ENCODE data around the gene TBXA2R. TPM values are rescaled to one million over a fixed set of nuclear protein-coding genes. Genes with fewer than 3 reads are reported as not detected.
A peak's percentile ranks its signal among the peaks of the same experiment; 100 is the strongest.
"Not testable (repeated sequence)": the region's sequence is repeated elsewhere in the genome, so short reads cannot be mapped to it uniquely, and the experiment has no call there.

Gene TBXA2R
- total RNA-seq, 2 donors from 2014 or later: 0.28 TPM; not detected in 1

DNA sequence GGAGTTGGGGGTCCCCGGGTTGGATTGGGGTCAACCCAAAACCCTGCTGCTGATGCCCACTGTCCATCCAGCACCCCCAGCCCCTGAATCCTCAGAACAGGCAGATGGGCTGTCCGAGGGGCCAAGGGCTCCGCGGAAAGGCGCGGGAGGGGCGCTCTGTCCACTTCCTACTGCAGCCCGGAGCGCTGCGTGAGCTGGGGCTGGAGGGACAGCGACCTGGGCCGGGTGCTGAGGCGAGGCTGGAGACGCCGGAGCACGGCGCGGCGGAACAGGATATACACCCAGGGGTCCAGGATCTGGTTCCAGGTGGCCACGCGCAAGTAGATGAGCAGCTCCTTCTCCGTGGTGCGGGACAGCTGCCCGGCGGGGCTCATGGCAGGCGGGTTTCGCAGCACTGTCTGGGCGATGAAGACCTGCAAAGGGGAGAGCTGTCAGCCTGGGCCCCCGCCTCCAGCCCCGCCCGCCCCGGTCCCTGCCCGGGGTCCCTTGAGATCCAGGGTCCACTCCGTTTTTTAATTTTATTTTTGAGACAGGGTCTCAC lies 11.1 kb downstream of the TBXA2R start:
- ATAC-seq (no peak), DNase-seq (ENCODE audit: low spot score) (no peak)
- Mint-ChIP-seq H3K27me3 (no peaks in the 10 kb centered on the region), H3K36me3 (no peaks in the 10 kb centered on the region), H3K27ac (no peak overlapping the region), H3K4me1 (ENCODE audit: low read depth in 2 of 2) (no peaks in the 10 kb centered on the region), H3K4me3 (no peak overlapping the region), H3K9me3 (no peaks in the 10 kb centered on the region)

DNA sequence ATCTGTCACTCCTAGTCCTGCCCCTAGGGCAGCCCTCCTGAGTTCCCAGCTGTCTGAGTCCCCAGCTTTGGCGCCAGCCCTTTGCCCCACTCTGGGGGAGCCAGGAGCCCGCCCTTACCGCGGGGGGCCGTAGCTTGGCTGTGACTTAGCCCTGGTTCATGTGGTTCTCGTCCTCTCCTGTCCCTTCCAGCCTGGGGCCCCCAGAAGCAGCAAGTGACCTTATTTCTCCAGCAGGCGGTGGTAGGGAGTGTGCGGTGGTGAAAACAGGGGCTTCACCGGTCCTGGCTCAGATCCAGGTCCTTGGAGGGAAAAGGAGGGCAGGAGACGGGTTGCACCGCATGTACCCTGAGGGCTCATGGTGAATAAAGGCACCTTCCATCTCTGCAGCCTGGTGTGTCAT lies 13.5 kb downstream of the TBXA2R start:
- Mint-ChIP-seq H3K9me3 (no peaks in the 10 kb centered on the region), H3K4me3 (no peak overlapping the region), H3K27ac (no peak overlapping the region), H3K27me3 (no peaks in the 10 kb centered on the region), H3K36me3 (no peaks in the 10 kb centered on the region), H3K4me1 (ENCODE audit: low read depth in 2 of 2) (no peaks in the 10 kb centered on the region)
- no peak for DNase-seq (ENCODE audit: low spot score)
- no peak for ATAC-seq

DNA sequence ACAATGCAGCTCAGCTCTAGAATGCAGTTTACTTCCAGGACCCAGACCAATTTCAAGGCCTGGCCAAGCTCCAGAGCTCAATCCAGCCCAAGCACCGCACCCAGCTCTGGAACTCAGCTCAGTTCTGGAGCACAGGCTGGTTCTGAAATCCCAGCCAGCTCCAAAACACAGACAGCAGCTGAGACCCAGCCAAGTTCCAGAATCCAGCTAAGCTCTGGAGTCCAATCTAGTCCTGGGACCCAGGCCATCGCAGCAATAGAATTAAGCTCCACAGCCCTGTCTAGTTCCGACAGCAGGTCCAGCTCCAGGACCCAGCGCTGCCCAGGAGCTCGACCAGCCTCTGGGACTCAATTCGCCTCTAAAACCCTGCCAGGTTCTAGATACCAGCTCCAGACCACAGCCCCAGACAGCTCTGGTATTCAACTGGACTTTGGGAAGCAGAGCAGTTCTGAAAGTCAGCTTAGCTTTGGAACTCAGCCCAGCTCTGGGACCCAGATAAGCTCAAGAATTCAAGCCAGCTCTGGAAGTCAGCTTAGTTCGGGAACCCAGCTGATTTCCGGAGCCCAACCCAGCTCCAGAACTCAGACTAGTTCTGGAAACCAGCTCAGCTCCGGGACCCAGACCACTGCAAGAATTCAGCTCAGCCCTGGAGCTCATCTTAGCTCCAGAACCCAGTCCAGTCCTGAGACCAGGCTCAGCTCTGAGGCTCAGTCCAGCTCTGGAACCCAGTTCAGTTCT lies 14.6 kb downstream of the TBXA2R start:
- Mint-ChIP-seq H3K27ac (no peak overlapping the region), H3K9me3 (no peaks in the 10 kb centered on the region), H3K4me1 (ENCODE audit: low read depth in 2 of 2) (no peaks in the 10 kb centered on the region), H3K36me3 (no peaks in the 10 kb centered on the region), H3K27me3 (no peaks in the 10 kb centered on the region), H3K4me3 (no peak overlapping the region)
- ATAC-seq (no peak), DNase-seq (ENCODE audit: low spot score) (no peak)

DNA sequence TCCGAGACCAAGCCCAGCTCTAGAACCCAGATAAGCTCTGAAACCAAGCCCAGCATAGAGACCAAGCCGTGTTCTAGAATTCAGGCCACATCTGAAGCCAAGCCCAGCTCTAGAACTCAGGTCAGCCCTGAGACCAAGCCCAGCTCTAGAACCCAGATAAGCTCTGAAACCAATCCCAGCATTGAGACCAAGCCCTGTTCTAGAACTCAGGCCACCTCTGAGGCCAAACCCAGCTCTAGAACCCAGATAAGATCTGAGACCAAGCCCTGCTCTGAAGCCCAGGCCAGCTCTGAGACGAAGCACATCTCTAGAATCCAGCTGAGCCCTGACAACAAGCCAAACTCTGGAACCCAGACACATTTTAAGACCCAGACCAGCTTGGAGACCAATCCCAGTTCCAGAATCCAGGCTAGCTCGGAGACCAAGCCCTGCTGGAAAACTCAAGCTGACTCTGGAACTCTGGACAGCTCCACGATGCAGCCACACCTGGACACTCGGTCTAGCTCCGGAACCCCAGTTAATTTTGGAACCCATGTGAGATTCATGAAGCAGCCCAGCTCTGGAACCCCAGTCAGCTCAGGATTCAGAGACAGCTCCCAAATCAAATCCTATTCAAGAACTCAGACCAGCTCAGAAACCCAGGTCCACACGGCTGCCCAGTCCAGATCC lies 15.6 kb downstream of the TBXA2R start:
- Mint-ChIP-seq H3K27me3 (no peaks in the 10 kb centered on the region), H3K4me1 (ENCODE audit: low read depth in 2 of 2) (no peaks in the 10 kb centered on the region), H3K9me3 (no peaks in the 10 kb centered on the region), H3K36me3 (no peaks in the 10 kb centered on the region), H3K4me3 (no peak overlapping the region), H3K27ac (no peak overlapping the region)
- DNase-seq (ENCODE audit: low spot score) (no peak), ATAC-seq (peak in 1 of 2 donors; percentile 11)

DNA sequence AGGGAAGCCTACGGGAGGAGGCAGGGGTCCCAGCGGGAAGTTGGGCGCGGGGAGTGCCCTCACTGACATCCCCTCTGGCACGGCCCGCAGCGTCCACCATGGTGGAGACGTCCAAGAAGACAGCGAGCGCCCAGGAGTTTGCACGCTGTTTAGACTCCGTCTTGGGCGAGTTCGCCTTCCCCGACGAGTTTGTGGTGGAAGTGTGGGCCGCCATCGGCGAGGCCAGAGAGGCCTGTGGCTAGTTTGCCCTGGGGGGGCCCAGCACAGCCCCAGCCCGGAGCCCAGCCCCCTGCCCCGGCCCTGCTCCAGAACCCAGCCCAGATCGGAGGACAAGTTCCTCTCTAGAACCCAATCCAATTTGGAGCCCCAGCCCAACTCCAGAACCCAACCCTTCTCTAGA lies 16.7 kb downstream of the TBXA2R start:
- DNase-seq (ENCODE audit: low spot score) (no peak), ATAC-seq (no peak)
- H3K27ac Mint-ChIP-seq: no peak overlapping the region
- H3K9me3 Mint-ChIP-seq: no peaks in the 10 kb centered on the region
- no peaks in the 10 kb centered on the region for H3K4me1 Mint-ChIP-seq (ENCODE audit: low read depth in 2 of 2)
- no peaks in the 10 kb centered on the region for H3K36me3 Mint-ChIP-seq
- H3K27me3 Mint-ChIP-seq: no peaks in the 10 kb centered on the region
- no peak overlapping the region for H3K4me3 Mint-ChIP-seq

DNA sequence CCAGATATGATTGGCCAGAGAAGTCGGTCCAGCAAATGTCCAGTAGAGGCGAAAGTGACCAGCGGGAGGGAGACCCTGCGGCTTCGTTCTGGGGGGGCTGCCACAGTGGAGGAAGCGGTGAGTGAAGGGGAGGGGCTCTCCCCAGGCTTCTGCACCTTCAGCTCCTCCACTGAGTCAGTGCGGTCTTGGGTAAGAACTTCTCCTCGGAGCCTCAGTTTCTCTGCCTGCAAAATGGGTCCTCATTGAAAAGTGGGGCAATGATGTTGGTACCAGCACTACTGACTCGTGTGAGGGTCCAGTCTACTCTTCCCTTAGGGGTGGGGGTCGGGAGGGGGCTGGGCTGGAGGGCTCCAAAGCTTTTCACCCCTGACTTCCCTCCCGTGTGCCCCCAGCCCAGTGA lies 17.2 kb downstream of the TBXA2R start:
- H3K9me3 Mint-ChIP-seq: no peaks in the 10 kb centered on the region
- no peaks in the 10 kb centered on the region for H3K27me3 Mint-ChIP-seq
- H3K27ac Mint-ChIP-seq: no peak overlapping the region
- DNase-seq (ENCODE audit: low spot score): no peak
- H3K4me3 Mint-ChIP-seq: no peak overlapping the region
- ATAC-seq: no peak
- no peaks in the 10 kb centered on the region for H3K36me3 Mint-ChIP-seq
- H3K4me1 Mint-ChIP-seq (ENCODE audit: low read depth in 2 of 2): no peaks in the 10 kb centered on the region

DNA sequence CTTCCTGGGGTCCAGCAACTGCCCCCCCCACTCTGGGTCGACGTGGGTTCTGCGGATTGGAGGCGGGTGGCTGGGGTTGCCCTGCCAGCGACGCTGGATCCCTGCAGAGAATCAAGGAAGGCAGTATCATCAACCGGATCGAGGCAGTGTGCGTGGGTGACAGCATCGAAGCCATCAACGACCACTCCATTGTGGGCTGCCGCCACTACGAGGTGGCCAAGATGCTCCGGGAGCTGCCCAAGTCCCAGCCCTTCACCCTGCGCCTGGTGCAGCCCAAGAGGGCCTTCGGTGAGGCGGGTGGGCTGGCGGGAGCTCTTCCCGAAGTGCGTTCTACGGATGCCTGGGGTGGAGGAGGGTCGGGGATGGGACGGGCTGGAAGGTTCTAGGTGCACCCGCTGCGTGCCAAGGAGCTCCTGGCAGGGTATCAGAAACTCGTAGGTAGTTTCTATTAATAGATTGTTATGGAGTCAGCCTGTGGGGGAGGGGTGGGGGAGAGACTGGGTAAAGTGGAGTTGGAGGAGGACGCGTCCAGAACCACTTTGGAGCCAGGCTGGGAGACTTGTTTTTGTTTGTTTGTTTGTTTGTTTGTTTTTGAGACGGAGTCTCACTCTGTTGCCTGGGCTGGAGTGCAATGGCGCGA lies 19.8 kb downstream of the TBXA2R start:
- Mint-ChIP-seq H3K27ac (no peak overlapping the region), H3K9me3 (no peaks in the 10 kb centered on the region), H3K4me3 (no peak overlapping the region), H3K4me1 (ENCODE audit: low read depth in 2 of 2) (no peaks in the 10 kb centered on the region), H3K27me3 (no peaks in the 10 kb centered on the region), H3K36me3 (no peaks in the 10 kb centered on the region)
- no peak for ATAC-seq
- DNase-seq (ENCODE audit: low spot score): no peak

DNA sequence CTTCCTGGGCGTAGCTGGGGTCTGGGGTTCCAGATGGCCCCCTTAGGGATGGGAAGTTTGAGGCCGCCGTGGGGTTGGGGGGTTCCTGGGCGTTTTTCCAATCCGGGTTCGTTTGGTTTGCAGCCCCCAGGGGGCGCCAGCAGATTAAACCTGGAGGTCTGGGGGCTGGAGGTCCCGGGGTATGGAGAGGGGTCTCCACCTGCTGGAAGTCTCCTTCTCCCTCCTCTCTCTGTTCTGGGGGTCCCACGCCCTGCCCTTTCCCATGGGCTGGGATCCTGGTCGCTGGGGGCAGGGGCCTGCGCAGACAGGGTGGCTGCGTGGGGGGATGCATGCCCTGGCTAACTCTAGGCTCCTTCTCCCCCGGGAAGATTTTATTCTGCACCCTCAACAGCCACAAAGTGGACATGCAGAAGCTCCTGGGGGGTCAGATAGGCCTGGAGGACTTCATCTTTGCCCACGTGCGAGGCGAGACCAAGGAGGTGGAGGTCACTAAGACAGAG lies 20.5 kb downstream of the TBXA2R start:
- H3K27me3 Mint-ChIP-seq: no peaks in the 10 kb centered on the region
- no peaks in the 10 kb centered on the region for H3K36me3 Mint-ChIP-seq
- no peak for ATAC-seq
- no peaks in the 10 kb centered on the region for H3K4me1 Mint-ChIP-seq (ENCODE audit: low read depth in 2 of 2)
- no peaks in the 10 kb centered on the region for H3K9me3 Mint-ChIP-seq
- no peak overlapping the region for H3K4me3 Mint-ChIP-seq
- no peak for DNase-seq (ENCODE audit: low spot score)
- no peak overlapping the region for H3K27ac Mint-ChIP-seq

DNA sequence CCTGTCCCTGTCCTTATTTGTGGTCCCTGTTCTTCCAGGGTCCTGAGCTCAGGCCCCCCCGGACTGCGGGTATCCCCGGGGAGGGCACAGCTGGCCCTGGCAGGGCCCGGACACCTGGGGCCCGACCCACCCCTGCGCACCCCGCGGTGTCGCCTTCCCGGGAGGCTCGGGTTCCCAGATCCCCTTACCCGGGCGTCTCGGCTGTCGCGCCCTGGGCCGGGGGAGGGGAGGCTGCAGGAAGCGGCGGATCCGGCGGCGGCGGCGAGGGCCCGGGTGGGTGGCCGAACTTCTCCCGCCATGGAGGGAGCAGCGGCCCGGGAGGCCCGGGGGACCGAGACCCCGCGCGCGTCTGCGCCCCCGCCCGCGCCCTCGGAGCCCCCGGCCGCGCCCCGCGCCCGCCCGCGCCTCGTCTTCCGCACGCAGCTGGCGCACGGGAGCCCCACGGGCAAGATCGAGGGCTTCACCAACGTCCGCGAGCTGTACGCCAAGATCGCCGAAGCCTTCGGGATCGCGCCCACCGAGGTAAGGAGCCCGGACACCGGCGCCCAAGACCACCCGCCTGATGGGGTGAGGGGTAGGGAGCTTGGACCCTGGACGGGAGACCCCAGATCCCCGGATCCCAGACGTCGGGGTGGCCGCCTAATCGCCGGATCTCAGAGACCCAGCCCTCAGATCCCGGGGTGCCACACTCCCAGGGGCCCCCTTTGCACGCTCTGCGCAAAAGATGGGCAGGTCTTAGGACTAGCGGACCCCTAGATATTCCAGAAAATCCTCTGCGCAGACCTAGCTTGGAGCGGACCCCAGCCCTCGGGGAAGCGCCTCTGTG lies 21.2 kb downstream of the TBXA2R start, which contains the start of gene GIPC3:
Gene GIPC3, plus strand, starts transcription at position 178 of the 826 bp plus-strand sequence. Its CDS starts 120 bp downstream, at position 298.
- Mint-ChIP-seq H3K27ac (no peak within 1 kb of the TSS), H3K36me3 (no peaks in the 10 kb centered on the region), H3K4me1 (ENCODE audit: low read depth in 2 of 2) (no peaks in the 10 kb centered on the region), H3K27me3 (no peaks in the 10 kb centered on the region), H3K4me3 (no peak within 1 kb of the TSS), H3K9me3 (no peaks in the 10 kb centered on the region)
- DNase-seq (ENCODE audit: low spot score) (no peak), ATAC-seq (peak in 1 of 2 donors; percentile 22)

DNA sequence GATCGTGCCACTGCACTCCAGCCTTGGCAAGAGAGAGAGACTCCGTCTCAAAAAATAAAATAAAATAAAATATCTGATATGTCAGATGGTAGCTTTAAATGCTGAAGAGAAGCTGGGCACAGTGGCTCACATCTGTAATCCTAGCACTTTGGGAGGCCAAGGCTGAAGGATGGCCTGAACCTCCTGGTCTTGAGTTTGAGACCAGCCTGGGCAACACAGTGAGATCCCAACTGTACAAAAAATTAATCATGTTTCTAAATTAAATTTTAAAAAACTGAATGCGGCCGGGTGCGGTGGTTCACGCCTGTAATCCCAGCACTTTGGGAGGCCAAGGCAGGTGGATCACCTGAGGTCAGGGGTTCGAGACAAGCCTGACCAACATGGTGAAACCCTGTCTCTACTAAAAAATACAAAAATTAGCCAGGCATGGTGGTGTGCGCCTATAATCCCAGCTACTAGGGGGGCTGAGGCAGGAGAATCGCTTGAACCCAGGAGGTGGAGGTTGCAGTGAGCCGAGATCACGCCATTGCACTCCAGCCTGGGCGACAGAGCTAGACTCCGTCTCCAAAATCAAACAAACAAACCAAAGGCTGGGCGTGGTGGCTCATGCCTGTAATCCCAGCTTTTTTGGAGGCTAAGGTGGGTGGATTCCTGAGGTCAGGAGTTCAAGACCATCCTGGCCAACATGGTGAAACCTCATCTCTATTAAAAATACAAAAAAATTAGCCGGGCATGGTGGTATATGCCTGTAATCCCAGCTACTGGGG lies 22.5 kb downstream of the TBXA2R start:
- H3K27ac Mint-ChIP-seq; ATAC-seq; H3K4me3 Mint-ChIP-seq; H3K27me3 Mint-ChIP-seq; H3K4me1 Mint-ChIP-seq (ENCODE audit: low read depth in 2 of 2); H3K9me3 Mint-ChIP-seq; DNase-seq (ENCODE audit: low spot score); H3K36me3 Mint-ChIP-seq: not testable (repeated sequence)

DNA sequence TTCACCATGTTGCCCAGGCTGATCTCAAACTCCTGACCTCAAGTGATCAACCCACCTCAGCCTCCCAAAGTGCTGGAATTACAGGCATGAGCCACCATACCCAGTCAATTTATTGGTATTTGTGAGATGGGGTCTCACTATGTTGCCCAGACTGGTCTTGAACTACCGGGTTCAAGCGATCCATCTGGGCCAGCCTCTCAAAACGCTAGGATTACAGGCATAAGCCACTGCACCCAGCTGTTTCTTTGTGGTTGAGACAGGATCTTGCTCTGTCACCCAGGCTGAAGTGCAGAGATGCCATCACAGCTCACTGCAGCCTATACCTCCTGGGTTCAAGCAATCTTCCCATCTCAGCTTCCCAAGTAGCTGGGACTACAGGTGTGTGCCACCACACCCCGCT lies 24.9 kb downstream of the TBXA2R start:
- ATAC-seq; H3K36me3 Mint-ChIP-seq; H3K27ac Mint-ChIP-seq; H3K9me3 Mint-ChIP-seq; H3K4me1 Mint-ChIP-seq (ENCODE audit: low read depth in 2 of 2); H3K27me3 Mint-ChIP-seq; DNase-seq (ENCODE audit: low spot score); H3K4me3 Mint-ChIP-seq: not testable (repeated sequence)

DNA sequence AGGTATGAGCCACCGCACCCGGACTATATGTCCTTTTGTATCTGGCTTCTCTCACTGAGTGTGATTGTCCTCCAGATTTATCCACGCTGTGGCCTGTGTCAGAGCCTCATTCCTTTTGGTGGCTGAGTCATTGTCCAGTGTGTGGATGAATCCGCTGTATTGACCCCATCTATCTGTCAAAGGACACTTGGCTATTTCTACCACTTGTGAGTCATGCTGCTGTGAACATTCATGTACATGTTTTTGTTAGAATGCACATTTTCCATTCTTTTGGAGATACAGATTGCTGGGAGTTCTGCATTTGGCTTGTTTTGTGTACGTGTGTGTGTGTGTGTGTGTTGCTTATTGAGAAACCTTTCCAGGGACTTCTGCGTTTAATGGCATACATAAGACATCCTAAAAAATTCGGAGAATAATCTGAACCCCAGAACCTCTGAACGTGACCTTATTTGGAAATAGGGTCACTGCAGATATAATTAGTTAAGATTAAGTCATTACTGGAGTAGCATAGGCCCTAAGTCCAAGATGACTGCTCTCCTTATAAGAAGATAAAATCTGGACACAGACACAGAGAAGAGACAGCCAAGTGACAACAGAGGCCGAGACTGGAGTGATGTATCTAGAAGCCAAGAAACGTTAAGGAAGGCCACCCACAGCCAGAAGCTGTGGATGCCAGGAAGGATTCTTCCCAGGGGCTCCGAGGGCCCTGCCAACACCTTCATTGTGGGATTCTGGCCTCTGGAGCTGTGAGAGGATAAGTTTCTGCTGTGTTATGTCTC lies 26.3 kb downstream of the TBXA2R start:
- Mint-ChIP-seq H3K4me1 (ENCODE audit: low read depth in 2 of 2) (peaks cover 0 to under 1% of the 10 kb centered on the region in 2 donors), H3K36me3 (no peaks in the 10 kb centered on the region), H3K27ac (no peak overlapping the region), H3K9me3 (no peaks in the 10 kb centered on the region), H3K27me3 (no peaks in the 10 kb centered on the region), H3K4me3 (no peak overlapping the region)
- no peak for DNase-seq (ENCODE audit: low spot score)
- no peak for ATAC-seq

All from natural killer cell treated with Interleukin-12 subunit alpha and Interleukin-12 subunit beta and Interleukin-15 and Interleukin-18, amount 100 ng/mL, for 72 hours (primary cell).